ENCODE measurements around the gene CALN1. TPM values are rescaled to one million over a fixed set of nuclear protein-coding genes. Genes with fewer than 3 reads are reported as not detected.
"Not testable (repeated sequence)": the region's sequence is repeated elsewhere in the genome, so short reads cannot be mapped to it uniquely, and the experiment has no call there.

Gene CALN1
- total RNA-seq, 1 experiment from 2014 or later, result not detected

DNA sequence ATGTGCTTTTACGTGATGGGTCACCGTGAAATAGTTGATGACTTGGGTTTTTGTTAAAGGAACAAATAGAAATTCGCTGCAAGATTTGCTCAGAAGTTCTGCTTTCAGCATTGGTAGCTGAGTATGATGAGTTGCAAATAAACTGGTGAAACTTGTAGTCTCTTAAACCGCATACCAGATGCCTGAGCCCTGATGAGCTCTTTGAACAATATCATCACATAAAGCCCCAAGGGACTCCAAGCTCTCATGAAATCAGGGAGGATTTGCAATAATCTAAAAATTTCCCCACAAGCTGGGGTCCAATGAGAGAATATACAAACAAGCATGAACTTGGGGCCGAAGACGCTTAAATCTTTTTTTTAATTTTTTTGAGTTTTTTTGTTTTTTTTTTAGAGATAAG, 312.4 kb downstream of the CALN1 start:
- no peak for DNase-seq (ENCODE audit: low spot score)

- DNase-seq (ENCODE audit: low spot score), result no peak
Measured at GRCh38 chr7:72098807-72099580, 313.1 kb downstream of the CALN1 start.

DNA sequence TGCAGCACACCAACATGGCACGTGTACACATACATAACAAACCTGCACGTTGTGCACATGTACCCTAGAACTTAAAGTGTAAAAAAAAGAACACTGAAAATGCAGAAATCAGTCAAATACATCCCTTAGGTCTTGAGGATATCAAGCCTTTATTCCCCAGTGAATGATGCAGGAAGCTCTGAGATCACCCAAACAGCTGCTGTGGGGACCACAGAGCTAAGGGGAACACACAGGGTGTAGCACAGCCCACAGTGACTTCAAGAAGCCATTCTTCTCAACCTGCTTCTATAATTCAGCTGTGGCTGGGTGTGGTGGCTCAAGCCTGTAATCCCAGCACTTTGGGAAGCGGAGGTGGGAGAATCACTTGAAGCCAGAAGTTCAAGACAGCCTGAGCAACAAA, 314.9 kb downstream of the CALN1 start:
- DNase-seq (ENCODE audit: low spot score), result no peak

DNA sequence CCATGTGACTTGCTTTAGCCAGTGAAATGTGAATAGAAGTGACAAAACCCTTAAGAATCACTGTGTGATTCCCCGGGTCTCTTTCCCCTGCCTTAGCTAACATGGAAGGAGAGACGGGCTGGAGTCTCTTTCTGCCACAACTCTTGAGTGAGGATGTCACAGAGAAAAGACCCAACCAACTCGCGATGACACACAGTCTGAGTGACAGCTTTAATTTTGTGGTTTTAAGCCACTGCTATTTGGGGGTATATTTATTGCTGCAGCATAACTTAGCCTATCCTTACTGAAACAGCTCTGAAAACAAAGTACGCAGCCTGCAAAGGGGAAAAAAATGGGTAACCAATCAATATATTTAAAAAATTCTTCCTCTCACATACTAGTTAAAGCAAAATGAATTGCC, 319.4 kb downstream of the CALN1 start:
- no peak for DNase-seq (ENCODE audit: low spot score)

- no peak for DNase-seq (ENCODE audit: low spot score)
Measured at GRCh38 chr7:72087926-72088325, 324.2 kb downstream of the CALN1 start.

GRCh38 chr7:72080865-72081510, 331.1 kb downstream of the CALN1 start:
- no peak for DNase-seq (ENCODE audit: low spot score)

- DNase-seq (ENCODE audit: low spot score), result no peak
Measured at GRCh38 chr7:72080341-72080766, 331.8 kb downstream of the CALN1 start.

GRCh38 chr7:72078856-72079255, 333.3 kb downstream of the CALN1 start:
- DNase-seq (ENCODE audit: low spot score), result no peak

- no peak for DNase-seq (ENCODE audit: low spot score)
Measured at GRCh38 chr7:72078301-72078700, 333.8 kb downstream of the CALN1 start.

DNA sequence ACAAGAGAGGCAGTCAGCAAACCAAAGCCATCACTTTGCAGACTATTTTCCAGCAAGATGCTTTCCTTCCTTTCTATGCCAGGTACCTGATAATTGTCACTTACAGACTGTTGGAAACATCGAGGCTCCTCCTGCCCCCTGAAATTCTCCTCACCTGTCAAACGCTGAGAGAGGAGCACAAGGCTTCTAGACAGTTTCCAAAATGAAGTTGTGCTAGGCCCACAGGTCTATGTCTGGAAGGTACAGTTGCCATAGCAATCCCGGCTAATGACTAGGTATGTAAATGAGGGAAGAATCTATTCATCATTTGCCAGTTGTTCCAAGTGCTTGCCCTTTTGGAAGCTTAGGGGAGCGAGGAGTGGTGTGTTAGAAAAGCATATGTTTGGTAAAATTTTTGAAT, 334.4 kb downstream of the CALN1 start:
- DNase-seq (ENCODE audit: low spot score), result no peak

DNA sequence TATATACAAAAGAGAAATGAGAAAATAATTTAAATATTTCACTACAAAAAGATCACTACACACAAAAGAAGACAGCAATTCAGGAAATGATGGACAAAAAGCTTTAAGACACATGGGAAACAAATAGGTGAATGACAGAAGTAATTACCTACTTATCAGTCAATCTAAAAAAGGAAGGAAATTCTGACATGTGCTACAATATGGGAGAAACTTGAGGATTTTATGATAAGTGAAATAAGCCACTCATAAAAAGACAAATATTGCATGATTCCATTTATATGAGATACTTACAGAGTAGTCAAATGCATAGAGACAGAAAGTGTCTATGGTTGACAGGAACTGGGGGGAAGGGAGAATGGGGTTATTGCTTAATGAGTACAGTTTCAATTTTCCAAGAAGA, 339.2 kb downstream of the CALN1 start:
- DNase-seq (ENCODE audit: low spot score), result no peak

DNA sequence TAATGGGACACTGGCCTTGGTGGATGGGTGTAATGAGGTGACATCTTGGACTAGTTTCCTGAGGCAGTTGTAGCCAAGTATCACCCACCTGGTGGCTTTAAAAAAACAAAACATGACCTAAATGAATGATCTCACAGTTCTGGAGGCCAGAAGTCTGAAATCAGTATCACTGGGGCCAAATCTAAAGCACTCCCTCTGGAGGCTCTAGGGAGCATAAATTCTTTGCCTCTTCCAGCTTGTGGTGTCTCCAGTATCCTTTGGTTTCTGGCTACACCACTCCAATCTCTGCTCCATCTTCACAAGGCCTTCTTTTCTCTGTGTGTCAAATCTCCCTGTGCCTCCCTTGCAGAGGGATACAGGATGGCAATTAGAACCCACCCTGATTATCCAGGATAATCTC, 342.9 kb downstream of the CALN1 start:
- no peak for DNase-seq (ENCODE audit: low spot score)

DNA sequence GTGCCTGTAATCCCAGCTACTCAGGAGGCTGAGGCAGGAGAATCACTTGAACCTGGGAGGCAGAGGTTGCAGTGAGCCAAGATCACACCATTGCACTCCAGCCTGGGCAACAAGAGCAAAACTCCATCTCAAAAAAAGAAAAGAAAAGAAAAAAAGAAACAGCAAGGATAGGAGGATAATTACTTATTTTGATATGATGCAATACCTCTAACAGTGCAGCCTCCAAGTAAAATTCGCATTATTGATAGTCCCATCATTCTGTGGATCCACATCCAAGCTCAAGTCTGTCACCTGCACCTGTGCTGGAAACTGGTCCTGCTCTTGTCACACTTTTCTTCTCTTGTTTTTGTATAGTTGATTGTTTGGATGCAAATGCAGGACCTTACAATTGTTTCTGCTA, 346.4 kb downstream of the CALN1 start:
- not testable (repeated sequence) for DNase-seq (ENCODE audit: low spot score)

DNA sequence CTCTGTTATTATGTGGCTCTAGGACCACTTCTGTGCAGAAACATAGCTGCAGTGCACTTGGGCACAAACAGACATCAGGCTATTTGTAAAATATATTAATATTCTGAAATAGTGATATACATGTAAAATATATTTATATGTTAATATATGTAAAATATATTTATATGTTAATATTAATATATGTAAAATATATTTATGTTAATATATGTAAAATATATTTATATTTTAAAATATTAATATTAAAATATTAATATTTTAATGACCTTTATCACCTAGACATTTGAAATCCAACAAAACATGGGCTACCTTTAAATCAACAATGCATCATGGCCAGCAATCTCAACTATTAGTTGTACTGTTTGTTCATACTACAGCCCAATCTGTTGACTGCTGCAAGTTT, 347.2 kb downstream of the CALN1 start:
- DNase-seq (ENCODE audit: low spot score), result no peak

DNA sequence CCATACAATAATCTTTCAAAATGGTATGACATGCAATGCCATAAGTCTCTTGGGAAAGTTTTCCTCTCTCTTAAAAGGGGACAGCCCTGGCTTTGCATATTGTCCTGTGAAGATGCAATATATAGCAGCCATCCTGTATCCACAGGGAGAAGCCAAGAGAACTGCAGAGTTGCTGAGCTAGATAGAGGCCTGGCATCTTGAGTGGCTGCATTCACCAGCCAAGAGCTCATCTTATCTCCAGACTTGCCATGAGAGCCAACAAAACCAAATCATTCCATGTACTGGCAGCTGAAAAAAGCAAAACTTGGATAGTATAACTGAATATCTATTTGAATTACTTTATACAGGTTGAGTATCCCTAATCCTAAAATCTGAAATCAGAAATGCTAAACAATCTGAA, 348.8 kb downstream of the CALN1 start:
- no peak for DNase-seq (ENCODE audit: low spot score)

GRCh38 chr7:72062666-72063065, 349.5 kb downstream of the CALN1 start:
- DNase-seq (ENCODE audit: low spot score), result no peak

DNA sequence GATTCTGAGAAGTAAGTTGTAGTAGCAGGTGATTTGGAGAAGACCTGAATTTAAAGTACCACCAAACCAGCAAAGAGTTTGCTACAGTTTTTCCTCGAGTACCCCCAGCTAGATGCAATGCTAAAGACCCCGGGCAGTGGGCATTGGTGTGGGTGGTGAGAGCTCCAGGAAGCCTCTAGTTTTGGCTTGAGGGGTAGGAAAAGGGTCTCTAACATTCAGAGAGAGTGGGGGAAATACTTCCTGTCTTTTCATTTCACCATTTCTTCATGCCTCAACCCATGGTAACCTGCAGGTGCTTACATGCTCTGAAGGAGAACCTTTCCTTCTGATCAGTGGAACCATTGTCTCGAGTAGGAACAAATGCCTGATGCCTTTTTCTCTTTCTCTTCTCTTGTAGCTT, 352.2 kb downstream of the CALN1 start:
- DNase-seq (ENCODE audit: low spot score), result no peak

DNA sequence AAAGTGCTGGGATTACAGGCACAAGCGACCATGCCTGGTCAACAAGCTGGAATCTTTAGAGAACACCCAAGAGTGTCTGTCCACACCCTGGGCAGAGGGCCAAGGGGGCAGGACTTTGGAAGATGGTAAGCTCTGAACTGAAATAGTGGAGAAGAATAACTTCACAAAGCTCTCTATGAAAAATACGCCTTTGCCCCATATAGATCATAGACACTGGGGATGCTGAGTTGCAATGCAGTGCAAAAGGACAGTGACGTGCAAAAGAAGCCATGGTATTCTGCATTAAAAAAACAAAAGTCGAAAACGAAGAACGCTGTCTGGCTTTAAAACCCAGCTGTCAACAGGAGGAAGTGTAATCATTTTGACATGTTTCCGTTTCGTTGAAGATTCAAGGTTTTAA, 353.6 kb downstream of the CALN1 start:
- no peak for DNase-seq (ENCODE audit: low spot score)

DNA sequence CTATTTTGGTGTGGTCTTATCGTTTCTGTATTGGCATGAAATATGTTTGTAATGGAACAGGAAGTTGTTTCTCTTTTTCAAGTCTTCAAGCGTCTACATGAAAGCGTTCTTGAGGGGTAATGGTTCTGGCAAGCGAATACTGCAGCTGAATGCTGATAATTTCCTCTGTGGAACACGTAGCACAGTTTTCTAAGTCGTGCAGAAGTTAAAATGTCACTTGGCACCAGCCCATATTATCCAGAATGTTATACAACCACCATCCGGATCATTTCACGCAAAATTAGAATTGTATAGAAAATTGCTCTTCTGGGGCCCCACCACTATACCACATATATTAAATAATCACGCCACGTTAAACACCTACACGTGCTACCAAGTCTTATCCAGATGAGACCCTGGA, 354.3 kb downstream of the CALN1 start:
- DNase-seq (ENCODE audit: low spot score), result no peak

DNA sequence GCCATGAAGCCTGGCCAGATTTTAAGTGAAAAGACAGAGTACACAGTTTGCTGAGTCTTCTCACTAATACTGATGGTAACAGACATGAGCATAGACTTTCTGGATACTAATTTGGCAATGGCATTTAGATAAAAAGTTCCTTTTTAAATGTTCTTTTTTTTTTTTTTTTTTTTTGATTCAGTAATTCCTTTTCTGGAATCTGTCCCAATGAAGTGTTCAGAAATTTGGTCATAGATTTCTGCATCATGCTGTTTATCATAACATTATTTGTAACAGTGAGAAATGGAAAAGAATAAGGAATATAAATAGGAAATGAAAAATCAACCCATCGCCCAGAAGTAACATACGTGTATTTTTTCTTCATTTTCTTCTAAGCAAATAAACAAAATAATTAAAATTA, 354.9 kb downstream of the CALN1 start:
- DNase-seq (ENCODE audit: low spot score), result no peak

- no peak for DNase-seq (ENCODE audit: low spot score)
Measured at GRCh38 chr7:72055426-72055825, 356.7 kb downstream of the CALN1 start.

- no peak for DNase-seq (ENCODE audit: low spot score)
Measured at GRCh38 chr7:72053292-72053691, 358.8 kb downstream of the CALN1 start.

GRCh38 chr7:72048420-72048819, 363.7 kb downstream of the CALN1 start:
- no peak for DNase-seq (ENCODE audit: low spot score)
